ENCODE measurements around the gene NPAS2.

NPAS2 gene

DNA sequence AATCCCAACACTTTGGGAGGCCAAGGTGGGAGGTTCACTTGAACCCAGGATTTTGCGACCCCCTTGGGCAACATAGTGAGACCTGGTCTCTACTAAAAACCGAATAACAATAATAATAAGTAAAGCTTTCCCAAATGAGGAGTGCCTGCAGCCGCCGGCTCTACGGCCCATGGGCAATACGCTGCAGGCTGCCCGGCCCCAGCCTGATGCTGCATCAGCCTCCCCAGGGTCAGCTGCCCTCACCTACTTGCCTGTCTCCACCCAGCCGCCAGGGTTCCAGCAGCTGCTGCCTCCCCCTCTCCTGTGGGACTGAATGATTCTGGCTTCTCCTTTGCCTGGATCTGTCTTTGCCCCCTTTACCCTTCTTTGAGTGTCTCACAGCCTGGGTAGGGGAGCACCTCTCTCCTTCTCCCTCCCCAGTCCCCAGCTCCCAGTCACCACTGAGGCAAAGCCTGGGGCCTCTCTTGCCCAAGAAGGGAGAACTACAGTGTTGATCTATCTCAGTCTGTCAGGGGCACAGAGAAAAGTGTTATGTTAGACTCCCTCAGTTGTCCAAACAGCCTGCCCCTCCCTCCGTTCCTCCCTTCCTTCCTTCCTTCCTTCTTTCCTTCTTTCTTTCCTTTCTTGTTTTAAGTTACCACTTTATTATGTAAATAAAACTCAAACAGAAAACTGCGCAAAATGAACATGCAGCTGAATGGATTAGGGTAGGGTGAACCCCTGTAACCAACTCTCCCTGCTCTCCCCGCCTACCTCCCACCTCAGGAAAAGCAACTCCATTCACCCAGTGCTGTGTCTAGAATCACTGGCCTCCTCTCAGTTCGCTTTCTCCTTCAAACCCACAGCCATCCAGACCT, 38.2 kb upstream of the NPAS2 start:
- Histone ChIP-seq H3K9me3 (ENCODE audit: severe bottlenecking) (no peaks in the 10 kb centered on the region), H3K27ac (ENCODE audit: poor library complexity, severe bottlenecking) (peak overlapping the region; percentile 88), H3K4me1 (ENCODE audit: insufficient read depth, poor library complexity, severe bottlenecking) (peaks cover 35% of the 10 kb centered on the region), H3K4me3 (ENCODE audit: severe bottlenecking) (no peak overlapping the region), H3K36me3 (ENCODE audit: low read depth) (no peaks in the 10 kb centered on the region), H3K27me3 (ENCODE audit: insufficient read depth, poor library complexity, severe bottlenecking) (no peaks in the 10 kb centered on the region)
- TF ChIP-seq, protein P1, sequence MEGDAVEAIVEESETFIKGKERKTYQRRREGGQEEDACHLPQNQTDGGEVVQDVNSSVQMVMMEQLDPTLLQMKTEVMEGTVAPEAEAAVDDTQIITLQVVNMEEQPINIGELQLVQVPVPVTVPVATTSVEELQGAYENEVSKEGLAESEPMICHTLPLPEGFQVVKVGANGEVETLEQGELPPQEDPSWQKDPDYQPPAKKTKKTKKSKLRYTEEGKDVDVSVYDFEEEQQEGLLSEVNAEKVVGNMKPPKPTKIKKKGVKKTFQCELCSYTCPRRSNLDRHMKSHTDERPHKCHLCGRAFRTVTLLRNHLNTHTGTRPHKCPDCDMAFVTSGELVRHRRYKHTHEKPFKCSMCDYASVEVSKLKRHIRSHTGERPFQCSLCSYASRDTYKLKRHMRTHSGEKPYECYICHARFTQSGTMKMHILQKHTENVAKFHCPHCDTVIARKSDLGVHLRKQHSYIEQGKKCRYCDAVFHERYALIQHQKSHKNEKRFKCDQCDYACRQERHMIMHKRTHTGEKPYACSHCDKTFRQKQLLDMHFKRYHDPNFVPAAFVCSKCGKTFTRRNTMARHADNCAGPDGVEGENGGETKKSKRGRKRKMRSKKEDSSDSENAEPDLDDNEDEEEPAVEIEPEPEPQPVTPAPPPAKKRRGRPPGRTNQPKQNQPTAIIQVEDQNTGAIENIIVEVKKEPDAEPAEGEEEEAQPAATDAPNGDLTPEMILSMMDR (IDR thresholded peaks at IDR 0.05; ENCODE audit: poor library complexity, severe bottlenecking): no peak
- ATAC-seq (ENCODE audit: low read depth) (no peak), DNase-seq (ENCODE audit: low spot score) (no peak)

DNA sequence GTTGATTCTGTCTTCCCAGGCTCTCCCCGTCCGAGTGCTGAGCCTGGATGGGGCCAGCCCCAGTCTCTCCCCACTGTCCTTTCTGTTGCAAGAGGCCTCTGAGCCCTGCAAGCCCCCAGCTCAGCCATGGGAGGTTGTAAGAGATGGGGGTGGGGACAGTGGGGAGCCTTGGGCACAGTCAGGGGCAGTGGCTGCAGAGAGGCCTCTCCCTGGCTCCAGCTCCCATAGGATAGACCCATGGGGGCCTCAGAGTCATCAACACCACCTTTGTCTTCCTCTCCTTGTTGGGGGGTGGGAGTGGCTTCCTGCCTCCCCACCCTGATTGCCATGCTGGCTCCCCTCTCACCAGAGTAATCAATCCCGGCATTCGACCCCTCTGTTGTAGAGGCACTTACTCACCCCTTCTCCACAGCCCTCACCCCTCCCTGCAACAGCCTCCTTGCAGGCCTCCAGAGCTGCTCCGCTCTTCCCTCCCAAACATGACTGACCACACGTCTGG, 37.5 kb upstream of the NPAS2 start:
- peak overlapping the region; percentile 88 for H3K27ac ChIP-seq (ENCODE audit: poor library complexity, severe bottlenecking)
- no peaks in the 10 kb centered on the region for H3K27me3 ChIP-seq (ENCODE audit: insufficient read depth, poor library complexity, severe bottlenecking)

DNA sequence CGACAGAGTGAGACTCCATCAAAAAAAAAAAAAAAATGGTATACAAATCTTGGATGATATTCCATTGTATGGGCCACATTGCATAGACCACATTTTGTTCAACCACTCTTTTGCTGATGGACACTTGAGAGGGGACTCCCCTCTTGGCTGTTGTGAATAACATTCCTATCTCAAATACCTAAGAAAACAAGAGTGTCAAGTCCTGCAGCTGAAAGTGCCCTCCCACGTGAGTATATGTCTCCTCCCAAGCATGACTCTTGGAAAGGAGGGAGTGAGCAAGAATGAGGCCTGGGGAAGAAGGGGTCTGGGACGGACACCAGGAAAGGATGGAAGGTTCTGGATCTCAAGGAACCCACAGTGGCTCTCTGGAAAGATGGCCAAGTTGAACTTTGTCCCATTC, 36.0 kb upstream of the NPAS2 start:
- Histone ChIP-seq H3K9me3 (ENCODE audit: severe bottlenecking) (no peaks in the 10 kb centered on the region), H3K36me3 (ENCODE audit: low read depth) (no peaks in the 10 kb centered on the region), H3K4me3 (ENCODE audit: severe bottlenecking) (no peak overlapping the region), H3K27me3 (ENCODE audit: insufficient read depth, poor library complexity, severe bottlenecking) (no peaks in the 10 kb centered on the region), H3K27ac (ENCODE audit: poor library complexity, severe bottlenecking) (no peak overlapping the region), H3K4me1 (ENCODE audit: insufficient read depth, poor library complexity, severe bottlenecking) (peaks cover 39% of the 10 kb centered on the region)
- ATAC-seq (ENCODE audit: low read depth) (no peak), DNase-seq (ENCODE audit: low spot score) (no peak)
- TF ChIP-seq, protein P1 (IDR thresholded peaks at IDR 0.05; ENCODE audit: poor library complexity, severe bottlenecking): no peak

More for the DNA sequence above, 37.5 kb upstream of the NPAS2 start:
- no peak overlapping the region for H3K4me3 ChIP-seq (ENCODE audit: severe bottlenecking)
- ATAC-seq (ENCODE audit: low read depth): no peak
- H3K9me3 ChIP-seq (ENCODE audit: severe bottlenecking): no peaks in the 10 kb centered on the region
- TF ChIP-seq, protein P1 (IDR thresholded peaks at IDR 0.05; ENCODE audit: poor library complexity, severe bottlenecking): no peak
- H3K4me1 ChIP-seq (ENCODE audit: insufficient read depth, poor library complexity, severe bottlenecking): peaks cover 39% of the 10 kb centered on the region
- no peaks in the 10 kb centered on the region for H3K36me3 ChIP-seq (ENCODE audit: low read depth)
- no peak for DNase-seq (ENCODE audit: low spot score)

DNA sequence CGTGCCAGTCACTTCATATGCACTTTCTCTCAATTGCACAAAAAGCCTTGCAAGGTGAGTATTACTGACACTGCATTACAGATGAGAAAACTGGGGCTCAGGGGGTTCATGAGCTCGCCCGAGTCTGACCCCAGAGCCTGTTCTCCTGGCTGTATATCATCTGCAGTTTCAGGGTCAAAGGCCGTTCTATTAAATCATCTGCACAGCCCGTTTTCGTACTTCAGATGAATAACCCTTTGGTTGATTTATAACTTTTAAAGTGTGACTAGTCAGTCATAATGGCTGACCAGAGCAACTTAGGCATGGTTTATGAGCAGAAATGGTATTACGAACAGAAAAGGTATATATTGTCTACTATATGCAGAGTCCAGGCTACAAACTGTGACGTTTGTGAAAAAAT, 35.3 kb upstream of the NPAS2 start:
- TF ChIP-seq, protein P1 (IDR thresholded peaks at IDR 0.05; ENCODE audit: poor library complexity, severe bottlenecking): no peak
- Histone ChIP-seq H3K27me3 (ENCODE audit: insufficient read depth, poor library complexity, severe bottlenecking) (no peaks in the 10 kb centered on the region), H3K27ac (ENCODE audit: poor library complexity, severe bottlenecking) (peak overlapping the region; percentile 89), H3K4me1 (ENCODE audit: insufficient read depth, poor library complexity, severe bottlenecking) (peaks cover 39% of the 10 kb centered on the region), H3K4me3 (ENCODE audit: severe bottlenecking) (no peak overlapping the region), H3K9me3 (ENCODE audit: severe bottlenecking) (no peaks in the 10 kb centered on the region), H3K36me3 (ENCODE audit: low read depth) (no peaks in the 10 kb centered on the region)
- no peak for DNase-seq (ENCODE audit: low spot score)
- ATAC-seq (ENCODE audit: low read depth): no peak
